Stimulated activated CD4-positive, alpha-beta T cell treated with anti-CD3 and anti-CD28 coated beads, Interleukin-2, amount 100 ng/mL, for 48 hours (primary cell): ENCODE results near the gene UBE3C.

ENCODE experiments used
- DNase-seq, 2 donors: peaks; one replicate each; pipeline ENCODE4 v3.0.0-alpha.2; 2020

Gene UBE3C

DNA sequence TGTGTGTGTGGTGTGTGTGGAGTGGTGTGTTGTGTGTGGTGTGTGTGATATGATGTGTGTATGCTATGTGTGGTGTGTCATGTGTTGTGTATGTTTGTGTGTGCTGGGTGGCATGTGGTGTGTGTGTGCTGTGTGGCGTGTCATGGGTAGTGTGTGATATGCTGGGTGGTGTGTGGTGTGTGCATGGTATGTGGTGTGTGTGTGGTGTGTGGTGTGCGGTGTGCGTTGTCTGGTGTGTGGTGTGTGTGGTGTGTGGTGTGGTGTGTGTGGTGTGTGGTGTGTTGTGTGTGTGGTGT, 160.5 kb downstream of the UBE3C start:
- DNase-seq = no peak

DNA sequence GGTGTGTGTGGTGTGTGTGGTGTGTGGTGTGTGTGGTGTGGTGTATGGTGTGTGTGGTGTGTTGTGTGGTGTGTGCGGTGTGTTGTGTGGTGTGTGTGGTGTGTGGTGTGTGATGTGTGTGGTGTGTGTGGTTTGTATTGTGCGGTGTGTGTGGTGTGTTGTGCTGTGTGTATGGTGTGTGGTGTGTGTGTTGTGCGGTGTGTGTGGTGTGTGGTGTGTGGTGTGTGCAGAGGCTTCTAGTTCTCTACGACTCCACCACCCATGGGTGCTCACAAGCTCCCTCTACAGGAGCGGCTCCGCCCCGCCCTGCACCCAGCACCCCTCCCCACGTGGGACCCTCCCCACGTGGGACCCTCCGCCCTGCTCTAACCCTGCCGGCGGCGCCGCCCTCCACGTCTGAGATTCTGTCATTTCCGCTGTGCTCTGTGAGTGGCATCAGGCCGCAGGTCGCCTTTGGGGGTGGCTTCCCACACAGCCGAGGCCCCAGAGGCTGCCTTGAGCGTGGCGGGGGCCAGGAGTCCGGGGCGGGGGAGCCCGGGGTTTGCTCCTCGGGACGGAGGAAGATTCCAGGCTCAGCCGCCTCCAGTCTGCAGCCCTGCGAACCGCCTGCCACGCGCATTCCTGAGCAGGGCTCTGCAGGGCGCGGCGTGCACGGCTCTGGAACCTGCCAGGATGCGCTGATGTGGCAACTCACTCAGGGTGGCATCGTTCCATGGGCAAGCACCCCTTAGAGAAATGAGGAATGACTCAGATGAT, 161.1 kb downstream of the UBE3C start:
- DNase-seq = no peak

- no peak for DNase-seq
Measured at GRCh38 chr7:157300369-157300825, 161.7 kb downstream of the UBE3C start.

DNA sequence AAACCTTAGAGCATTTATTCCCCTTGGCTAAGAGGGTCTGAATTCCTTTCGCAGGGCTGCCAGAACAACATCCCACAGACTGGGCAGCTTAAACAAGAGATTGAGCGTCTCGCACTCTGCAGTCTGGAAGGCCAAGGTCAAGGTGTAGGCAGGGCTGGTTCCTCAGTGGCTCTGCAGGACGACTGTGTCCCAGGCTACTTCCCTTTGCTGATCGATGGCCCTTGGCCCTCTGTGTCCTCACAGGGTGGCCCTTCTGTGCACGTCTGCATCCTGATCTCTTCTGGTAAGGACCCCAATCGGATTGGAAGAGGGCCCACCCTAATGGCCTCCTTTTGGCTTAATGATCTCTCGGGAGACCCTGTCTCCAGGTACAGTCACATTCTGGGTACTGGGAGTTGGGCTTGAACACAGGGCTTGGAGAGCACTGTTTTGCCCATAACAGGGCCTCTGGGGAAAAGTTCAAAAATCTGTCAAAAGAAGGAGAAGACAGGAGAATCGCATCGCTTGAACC, 162.9 kb downstream of the UBE3C start:
- DNase-seq = no peak

DNA sequence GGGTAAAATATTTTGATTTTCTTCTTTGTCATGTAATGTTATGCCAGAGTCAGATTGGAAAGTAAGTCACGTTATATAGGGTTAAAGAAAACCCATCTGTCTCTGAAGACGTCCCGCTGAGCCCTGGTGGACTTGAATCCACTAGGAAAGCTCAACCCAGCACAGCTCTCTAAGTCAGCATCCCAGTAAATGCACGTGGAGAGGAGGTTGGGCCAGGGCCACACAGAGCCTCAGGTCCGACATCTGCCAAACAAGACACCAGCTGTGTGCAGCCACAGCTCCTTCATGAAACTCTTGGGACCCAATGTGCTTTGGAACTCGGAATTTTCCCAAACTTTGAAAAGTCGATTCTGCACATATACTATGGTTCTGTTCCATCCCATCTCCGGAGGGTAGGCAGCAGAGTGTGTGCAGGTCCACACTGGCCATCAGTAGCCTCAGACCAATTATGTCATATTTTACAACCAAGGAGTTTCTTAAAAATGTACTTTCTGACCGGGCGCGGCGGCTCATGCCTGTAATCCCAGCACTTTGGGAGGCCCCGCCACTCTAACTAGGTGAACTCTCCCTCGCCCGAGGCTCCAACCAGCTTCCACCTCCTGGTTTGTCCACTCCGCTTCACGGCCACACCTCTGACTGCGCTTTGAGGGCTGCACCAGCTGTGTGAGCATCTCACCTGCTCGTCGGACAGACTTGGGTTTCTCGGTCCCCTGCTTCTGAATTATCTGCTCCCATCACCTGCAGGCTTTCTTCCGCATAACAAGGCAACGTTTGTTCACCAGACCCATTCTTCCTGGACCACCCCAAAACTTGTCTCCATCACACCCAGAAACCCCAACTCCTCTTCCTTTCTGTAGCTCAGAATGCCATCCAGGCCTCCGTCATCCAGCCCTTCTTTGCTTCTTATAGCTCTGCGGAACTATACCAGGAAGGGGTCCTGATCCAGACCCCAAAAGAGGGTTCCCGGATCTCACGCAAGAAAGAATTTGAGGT, 168.4 kb downstream of the UBE3C start:
- DNase-seq = no peak

DNA sequence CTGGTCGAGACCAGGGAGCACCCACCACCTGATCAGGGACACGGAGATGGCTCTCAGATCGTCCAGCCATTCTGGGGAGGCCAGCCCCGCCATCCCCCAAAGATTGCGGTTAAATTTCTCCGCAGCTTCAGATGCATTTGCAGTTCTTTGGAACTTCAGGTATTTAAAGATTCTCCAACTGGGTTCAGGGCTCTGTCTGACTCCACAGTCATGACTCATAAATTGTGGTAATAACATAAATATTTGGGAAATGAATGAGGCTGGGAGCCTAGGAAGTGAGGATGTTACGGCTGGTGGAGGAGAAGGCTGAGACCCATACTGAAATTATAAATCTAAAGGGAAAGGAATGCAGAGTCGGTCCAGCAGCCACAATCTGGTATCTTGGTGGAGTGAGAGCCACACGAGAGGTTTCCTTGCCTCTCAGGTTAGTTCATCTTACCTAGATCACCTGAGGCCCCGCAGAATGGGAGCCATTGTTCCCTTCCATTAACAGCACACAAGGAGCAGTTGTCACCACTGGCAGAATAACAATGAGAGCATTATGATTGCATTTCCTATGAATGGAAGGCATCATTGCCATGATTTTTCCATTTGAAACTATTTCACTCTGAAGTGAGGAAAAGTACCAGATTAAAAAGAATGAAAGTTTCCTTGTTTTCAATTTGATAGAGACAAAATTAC, 171.4 kb downstream of the UBE3C start:
- no peak for DNase-seq

DNA sequence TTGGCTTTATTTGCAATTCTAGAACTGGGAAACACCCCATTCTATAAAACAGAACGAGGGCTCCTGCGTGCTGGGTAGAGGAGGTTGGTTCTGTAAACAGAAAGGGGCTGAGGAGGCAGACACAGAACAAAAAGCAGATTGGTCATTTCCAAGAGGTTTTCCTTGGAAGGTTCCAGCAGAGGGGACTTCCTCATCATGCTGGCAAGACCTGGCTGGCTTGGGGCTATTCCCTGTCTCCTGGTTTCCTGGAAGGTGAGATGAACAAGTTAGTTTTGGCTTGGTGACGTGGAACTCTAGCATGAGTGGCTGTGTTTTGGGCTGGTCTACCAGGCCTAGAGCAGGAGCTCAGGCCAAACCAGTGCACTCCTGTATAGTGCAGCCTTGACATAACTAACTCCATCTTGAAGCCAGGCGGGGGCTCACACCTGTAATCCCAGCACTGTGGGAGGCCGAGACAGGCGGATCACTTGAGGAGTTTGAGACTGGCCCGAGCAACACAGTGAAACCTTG, 172.0 kb downstream of the UBE3C start:
- DNase-seq = no peak

GRCh38 chr7:157312941-157313340, 174.2 kb downstream of the UBE3C start:
- no peak for DNase-seq

- no peak for DNase-seq
Measured at GRCh38 chr7:157313645-157314044, 174.9 kb downstream of the UBE3C start.

DNA sequence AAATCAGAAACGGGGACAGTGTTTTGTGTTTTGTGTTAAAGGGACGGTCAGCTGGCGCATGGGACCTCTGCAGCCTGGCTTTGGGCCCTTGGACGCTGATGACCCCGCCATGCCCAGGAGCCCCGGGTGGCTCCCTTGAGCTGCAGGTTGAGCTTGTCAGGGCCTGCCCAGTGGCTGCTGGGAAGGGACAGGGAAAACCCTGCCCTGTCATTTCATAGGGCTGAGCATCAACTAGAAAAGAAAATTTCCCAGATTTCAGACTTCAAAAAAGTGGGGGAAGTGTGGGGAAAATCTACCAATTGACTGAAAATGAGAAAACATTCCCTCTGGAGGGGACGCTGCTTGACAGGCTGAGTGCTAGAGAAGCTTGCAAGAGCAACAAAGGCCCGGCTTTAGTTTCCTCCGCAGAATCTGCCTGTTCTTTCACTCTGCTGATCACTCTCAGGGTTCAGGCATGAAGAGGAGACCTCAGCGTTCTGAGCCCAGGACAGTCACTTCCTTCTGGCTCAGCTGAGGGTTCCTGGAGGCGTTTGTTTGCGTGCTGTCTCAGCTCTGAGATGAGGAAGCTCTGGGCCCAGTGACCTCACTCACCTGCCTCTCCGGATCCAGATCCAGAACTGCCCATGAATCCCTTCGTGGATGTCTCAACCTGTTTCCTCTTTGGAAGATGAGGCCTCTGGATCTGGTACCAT, 179.4 kb downstream of the UBE3C start:
- DNase-seq = no peak
